Measurements from ENCODE around the gene MINK1. TPM values are rescaled to one million over a fixed set of nuclear protein-coding genes. Genes with fewer than 3 reads are reported as not detected.
A peak's percentile ranks its signal among the peaks of the same experiment; 100 is the strongest.

Gene MINK1
- total and polyA plus RNA-seq, 2 of the 13 experiments (the other 11 are each of a cell fraction or from before 2014, with no cell fraction given) = 17.2 to 63.9 TPM

DNA sequence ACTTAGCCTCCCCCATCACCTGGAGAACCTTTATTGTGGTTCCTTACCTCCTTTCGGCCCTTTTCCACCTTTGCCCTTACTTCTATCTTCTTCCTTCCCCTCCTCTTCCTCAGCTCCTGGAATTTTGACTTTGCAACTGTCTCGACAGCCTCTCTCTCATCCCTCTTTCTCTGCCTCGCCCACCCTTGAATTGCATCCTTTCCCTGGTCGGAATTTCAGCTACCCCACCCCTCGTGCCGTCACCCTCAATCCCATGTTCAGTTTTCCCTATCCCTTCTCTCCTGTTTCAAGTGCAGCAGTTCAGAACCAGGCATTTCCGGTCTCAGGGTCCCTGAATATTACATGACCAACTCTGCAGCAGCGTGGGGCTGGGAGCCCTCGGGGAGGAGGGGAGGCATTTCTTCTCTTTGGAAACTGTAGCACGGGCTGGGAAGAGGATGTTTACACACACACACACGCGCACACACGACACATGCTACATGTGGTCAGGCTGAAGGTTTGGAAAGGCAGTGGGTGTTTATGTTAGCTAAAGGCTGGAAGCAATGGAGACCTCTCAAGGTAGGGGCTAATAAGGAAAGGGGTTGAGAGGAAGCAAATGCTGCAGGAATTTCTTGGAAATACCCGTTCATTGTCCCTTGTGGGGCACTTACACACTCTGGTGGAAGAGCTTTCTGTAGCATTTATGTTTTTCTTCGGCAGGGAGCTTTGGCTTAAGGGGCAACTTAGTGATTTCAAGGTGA, 971 bp downstream of the MINK1 start (continued):
- TF ChIP-seq ZNF616 (CRISPR knock-in tag; IDR thresholded peaks at IDR 0.05; ENCODE audit: low read depth) (0 out of 2 replicates have a peak, but pooled peaks have one; percentile 10), ZNF547 (CRISPR knock-in tag; IDR thresholded peaks at IDR 0.05) (no peak), POLR2G (IDR thresholded peaks at IDR 0.05; ENCODE audit: low read depth, low read length) (peak; percentile 59), PLSCR1 (CRISPR knock-in tag; IDR thresholded peaks at IDR 0.05; ENCODE audit: borderline replicate concordance) (no peak), ZNF510 (CRISPR knock-in tag; IDR thresholded peaks at IDR 0.05; ENCODE audit: low read depth) (peak; percentile 22; the same call in 1 of the 2 replicates), GABPB1 (CRISPR knock-in tag; IDR thresholded peaks at IDR 0.05) (peak; percentile 1; the same call in 1 of the 2 replicates), ZNF207 (IDR thresholded peaks at IDR 0.05; ENCODE audit: borderline replicate concordance) (no peak), ZNF607 (CRISPR knock-in tag; IDR thresholded peaks at IDR 0.05; ENCODE audit: borderline replicate concordance) (no peak), SP2 (CRISPR knock-in tag; IDR thresholded peaks at IDR 0.05) (peak; percentile 33; the same call in 1 of the 2 replicates), ZBTB1 (CRISPR knock-in tag; IDR thresholded peaks at IDR 0.05; ENCODE audit: borderline replicate concordance) (no peak), TRIM22 (IDR thresholded peaks at IDR 0.05) (no peak), ZSCAN29 (CRISPR knock-in tag; conservative IDR thresholded peaks at IDR 0.05) (0 out of 2 replicates have a peak, but pooled peaks have one; percentile 40), DNMT1 (CRISPR knock-in tag; IDR thresholded peaks at IDR 0.05) (0 out of 2 replicates have a peak, but pooled peaks have one; percentile 13), RARG (CRISPR knock-in tag; IDR thresholded peaks at IDR 0.05; ENCODE audit: low read depth) (no peak), ZNF329 (CRISPR knock-in tag; IDR thresholded peaks at IDR 0.05; ENCODE audit: low read depth) (no peak), FLYWCH1 (CRISPR knock-in tag; IDR thresholded peaks at IDR 0.05) (no peak), BATF2 (CRISPR knock-in tag; IDR thresholded peaks at IDR 0.05) (no peak), MIER2 (CRISPR knock-in tag; IDR thresholded peaks at IDR 0.05) (0 out of 2 replicates have a peak, but pooled peaks have one; percentile 18)
- TF ChIP-seq, protein P1, sequence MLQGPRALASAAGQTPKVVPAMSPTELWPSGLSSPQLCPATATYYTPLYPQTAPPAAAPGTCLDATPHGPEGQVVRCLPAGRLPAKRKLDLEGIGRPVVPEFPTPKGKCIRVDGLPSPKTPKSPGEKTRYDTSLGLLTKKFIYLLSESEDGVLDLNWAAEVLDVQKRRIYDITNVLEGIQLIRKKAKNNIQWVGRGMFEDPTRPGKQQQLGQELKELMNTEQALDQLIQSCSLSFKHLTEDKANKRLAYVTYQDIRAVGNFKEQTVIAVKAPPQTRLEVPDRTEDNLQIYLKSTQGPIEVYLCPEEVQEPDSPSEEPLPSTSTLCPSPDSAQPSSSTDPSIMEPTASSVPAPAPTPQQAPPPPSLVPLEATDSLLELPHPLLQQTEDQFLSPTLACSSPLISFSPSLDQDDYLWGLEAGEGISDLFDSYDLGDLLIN (CRISPR knock-in tag; IDR thresholded peaks at IDR 0.05; ENCODE audit: borderline replicate concordance) = no peak
- TF ChIP-seq, protein P2, sequence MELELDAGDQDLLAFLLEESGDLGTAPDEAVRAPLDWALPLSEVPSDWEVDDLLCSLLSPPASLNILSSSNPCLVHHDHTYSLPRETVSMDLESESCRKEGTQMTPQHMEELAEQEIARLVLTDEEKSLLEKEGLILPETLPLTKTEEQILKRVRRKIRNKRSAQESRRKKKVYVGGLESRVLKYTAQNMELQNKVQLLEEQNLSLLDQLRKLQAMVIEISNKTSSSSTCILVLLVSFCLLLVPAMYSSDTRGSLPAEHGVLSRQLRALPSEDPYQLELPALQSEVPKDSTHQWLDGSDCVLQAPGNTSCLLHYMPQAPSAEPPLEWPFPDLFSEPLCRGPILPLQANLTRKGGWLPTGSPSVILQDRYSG (CRISPR knock-in tag; IDR thresholded peaks at IDR 0.05) = no peak
- TF ChIP-seq, protein P3, sequence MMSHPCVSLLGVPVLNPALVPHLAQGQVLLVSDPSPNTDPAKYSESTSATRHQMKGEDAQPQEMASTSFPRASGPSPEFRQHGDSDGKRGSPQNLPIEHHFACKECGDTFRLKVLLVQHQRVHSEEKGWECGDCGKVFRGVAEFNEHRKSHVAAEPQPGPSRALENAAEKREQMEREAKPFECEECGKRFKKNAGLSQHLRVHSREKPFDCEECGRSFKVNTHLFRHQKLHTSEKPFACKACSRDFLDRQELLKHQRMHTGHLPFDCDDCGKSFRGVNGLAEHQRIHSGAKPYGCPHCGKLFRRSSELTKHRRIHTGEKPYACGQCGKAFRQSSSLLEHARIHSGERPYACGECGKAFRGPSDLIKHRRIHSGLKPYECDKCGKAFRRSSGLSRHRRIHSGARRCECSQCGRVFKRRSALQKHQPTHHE (CRISPR knock-in tag; IDR thresholded peaks at IDR 0.05; ENCODE audit: borderline replicate concordance) = no peak
